ENCODE data around the gene TTC33.

TTC33 gene

GRCh38 chr5:40501711-40502444, 253.9 kb downstream of the TTC33 start:
- DNase-seq = no peak

- DNase-seq = no peak
These were observed 256.1 kb downstream of the TTC33 start for GRCh38 chr5:40499518-40500273.

- no peak for DNase-seq
These were observed 256.8 kb downstream of the TTC33 start for GRCh38 chr5:40499007-40499406.

- DNase-seq = no peak
These were observed 258.2 kb downstream of the TTC33 start for GRCh38 chr5:40497573-40497972.

- DNase-seq = no peak
These were observed 260.5 kb downstream of the TTC33 start for GRCh38 chr5:40495237-40495635.

- no peak for DNase-seq
These were observed 261.0 kb downstream of the TTC33 start for GRCh38 chr5:40494631-40495236.

GRCh38 chr5:40492056-40492455, 263.7 kb downstream of the TTC33 start:
- DNase-seq = no peak

- DNase-seq = no peak
These were observed 264.1 kb downstream of the TTC33 start for GRCh38 chr5:40491644-40492043.

GRCh38 chr5:40490464-40491111, 265.2 kb downstream of the TTC33 start:
- no peak for DNase-seq

GRCh38 chr5:40489421-40489820, 266.3 kb downstream of the TTC33 start:
- no peak for DNase-seq

- DNase-seq = no peak
These were observed 269.1 kb downstream of the TTC33 start for GRCh38 chr5:40486437-40487275.

GRCh38 chr5:40485021-40485998, 270.5 kb downstream of the TTC33 start:
- no peak for DNase-seq

GRCh38 chr5:40484495-40484894, 271.3 kb downstream of the TTC33 start:
- DNase-seq = no peak

GRCh38 chr5:40483316-40483715, 272.4 kb downstream of the TTC33 start:
- no peak for DNase-seq

GRCh38 chr5:40481241-40481640, 274.5 kb downstream of the TTC33 start:
- no peak for DNase-seq

GRCh38 chr5:40480392-40480791, 275.4 kb downstream of the TTC33 start:
- no peak for DNase-seq

GRCh38 chr5:40479939-40480338, 275.8 kb downstream of the TTC33 start:
- no peak for DNase-seq

GRCh38 chr5:40478766-40479165, 277.0 kb downstream of the TTC33 start:
- DNase-seq = no peak

- no peak for DNase-seq
These were observed 277.8 kb downstream of the TTC33 start for GRCh38 chr5:40477856-40478546.

- no peak for DNase-seq
These were observed 280.2 kb downstream of the TTC33 start for GRCh38 chr5:40475561-40475960.

- DNase-seq = no peak
These were observed 281.5 kb downstream of the TTC33 start for GRCh38 chr5:40474250-40474649.

Measured in NCI-H1417 treated with DMSO at 0.1 percent for 48 hours (cell line).